HepG2 (cell line): Measurements from ENCODE around the gene AP4M1. TPM values are rescaled to one million over a fixed set of nuclear protein-coding genes. Genes with fewer than 3 reads are reported as not detected.

Experiments
- CEBPB ChIP-seq: IDR thresholded peaks from 2 replicates; pipeline ENCODE4 v1.6.1; 2011; ENCODE audit warnings: low read depth, low read length, improper control_type of control experiment, borderline replicate concordance
- ELF1 ChIP-seq: sonication (generic); formaldehyde crosslinking; IDR thresholded peaks from 2 replicates; pipeline ENCODE4 v1.4.0; 2020; ENCODE audit warnings: missing genetic modification reagents
- HNF4A ChIP-seq: sonication (generic); formaldehyde crosslinking; IDR thresholded peaks from 2 replicates; pipeline ENCODE4 v1.4.0; 2020; ENCODE audit warnings: missing genetic modification reagents
- KDM5A ChIP-seq: fragments of 200-600 bp; sonication (generic); IDR thresholded peaks from 2 replicates; pipeline ENCODE4 v1.7.0; 2018; ENCODE audit warnings: antibody characterized with exemption, mild to moderate bottlenecking, low read length, borderline replicate concordance
- MXD1 ChIP-seq: sonication (generic); formaldehyde crosslinking; IDR thresholded peaks from 2 replicates; pipeline ENCODE4 v1.4.0; 2020; ENCODE audit warnings: mild to moderate bottlenecking, missing genetic modification reagents
- POLR2AphosphoS2 ChIP-seq: IDR thresholded peaks from 2 replicates; pipeline ENCODE4 v1.6.1; 2011; ENCODE audit warnings: low read depth, low read length, improper control_type of control experiment
- REST ChIP-seq, 2 experiments: IDR thresholded peaks; 2 replicates each; pipeline ENCODE4 v1.6.1; 2011 to 2012; ENCODE audit warnings: low read length in 2 of 2, borderline replicate concordance in 1 of 2, low read depth in 1 of 2, mild to moderate bottlenecking in 1 of 2, moderate library complexity in 1 of 2
- SNAPC5 ChIP-seq: sonication (generic); formaldehyde crosslinking; IDR thresholded peaks from 2 replicates; pipeline ENCODE4 v1.8.1; 2023; ENCODE audit warnings: mild to moderate bottlenecking, missing genetic modification reagents, borderline replicate concordance
- TAF15 ChIP-seq: fragments of 200-400 bp; formaldehyde crosslinking; IDR thresholded peaks from one replicate; pipeline ENCODE4 v1.6.1; 2018; ENCODE audit warnings: mild to moderate bottlenecking, low read depth, low read length; ENCODE audit not compliant: poor library complexity, severe bottlenecking
- TBX2 ChIP-seq: sonication (generic); formaldehyde crosslinking; IDR thresholded peaks from 2 replicates; pipeline ENCODE4 v1.5.0; 2020; ENCODE audit warnings: missing genetic modification reagents, mild to moderate bottlenecking, borderline replicate concordance
- TEAD3 ChIP-seq: optimal IDR thresholded peaks from 2 replicates; pipeline ENCODE3; 2016; ENCODE audit warnings: borderline replicate concordance
- THAP9 ChIP-seq: sonication (generic); formaldehyde crosslinking; IDR thresholded peaks from 2 replicates; pipeline ENCODE4; 2020; ENCODE audit warnings: missing genetic modification reagents, mild to moderate bottlenecking, borderline replicate concordance
- ZFX ChIP-seq: sonication (generic); formaldehyde crosslinking; IDR thresholded peaks from 2 replicates; pipeline ENCODE4 v1.4.0; 2020; ENCODE audit warnings: mild to moderate bottlenecking, low read depth, missing genetic modification reagents, moderate library complexity
- ZNF550 ChIP-seq: sonication (generic); formaldehyde crosslinking; IDR thresholded peaks from 2 replicates; pipeline ENCODE4 v1.4.0; 2020; ENCODE audit warnings: mild to moderate bottlenecking, missing genetic modification reagents, borderline replicate concordance
- ZNF720 ChIP-seq: sonication (generic); formaldehyde crosslinking; IDR thresholded peaks from 2 replicates; pipeline ENCODE4 v1.4.0; 2020; ENCODE audit warnings: missing genetic modification reagents
- ZNF792 ChIP-seq: IDR thresholded peaks from 2 replicates; pipeline ENCODE4 v1.6.1; 2016
- polyA plus RNA-seq, 8 experiments: library from polyadenylated mRNA; depleted of rRNA in 3 of 8; stranded (reverse) in 7 of 8; unstranded in 1 of 8; fragments of >200 nt; fragmentation: Illumina TruSeq in 4 of 8; extraction: Trizol in 4 of 8; gene quantifications; 2 replicates each; pipeline versions ENCODE4 v1.2.1 to v1.2.3, GENCODE V29; 2011 to 2016; ENCODE audit warnings: low read depth in 4 of 8, missing spikeins in 1 of 8, mixed read lengths in 1 of 8; ENCODE audit not compliant: insufficient read depth in 1 of 8
- total RNA-seq, 5 experiments: library from RNA; depleted of rRNA; stranded (reverse); fragments of >200 nt; fragmentation: Illumina TruSeq; extraction: Trizol; gene quantifications; 2 replicates each; pipeline ENCODE4 v1.2.3, GENCODE V29; 2016; ENCODE audit warnings: low read depth in 1 of 5

AP4M1 gene
- total and polyA plus RNA-seq, 2 of the 13 experiments (the other 11 are each of a cell fraction or from before 2014, with no cell fraction given) = 6.3 to 9.7 TPM

GRCh38 chr7:100126931-100127865 is 25.8 kb downstream of the AP4M1 start, which contains the start of gene MBLAC1 (continued):
- TF ChIP-seq TBX2 (CRISPR knock-in tag) (peak; percentile 39), ZFX (CRISPR knock-in tag) (peak; percentile 73), CEBPB (no peak; the same call in 1 of the 2 replicates), ELF1 (CRISPR knock-in tag) (no peak), SNAPC5 (CRISPR knock-in tag) (peak; percentile 63; the same call in 1 of the 2 replicates), ZNF550 (CRISPR knock-in tag) (0 out of 2 replicates have a peak, but pooled peaks have one; percentile 22), THAP9 (CRISPR knock-in tag) (peak; percentile 64; the same call in 1 of the 2 replicates), MXD1 (peak; percentile 76), TEAD3 (peak; percentile 29), TAF15 (peak; percentile 83), ZNF792 (CRISPR knock-in tag) (peak; percentile 14; the same call in 1 of the 2 replicates), REST (IDR thresholded peaks at IDR 0.05; ENCODE audit: borderline replicate concordance in 1 of 2, low read depth in 1 of 2, low read length in 2 of 2) (peak in 1 of 2 experiments; percentile 22; a peak in 1 of 4 replicates), KDM5A (peak; percentile 61; the same call in 1 of the 2 replicates), POLR2AphosphoS2 (0 out of 2 replicates have a peak, but pooled peaks have one; percentile 41), ZNF720 (CRISPR knock-in tag) (no peak), HNF4A (CRISPR knock-in tag) (no peak)
